WTC11 (cell line): ENCODE measurements around the gene BEND4. TPM values are rescaled to one million over a fixed set of nuclear protein-coding genes. Genes with fewer than 3 reads are reported as not detected.

Experiments used
- ATAC-seq: fragments of 200-7000 bp; cut with Tn5 transposase; 2 replicates; pipeline ENCODE4 v1.10.0; 2021; ENCODE audit warnings: mild to moderate bottlenecking, moderate library complexity
- CTCF ChIA-PET: fragments of 300-600 bp; sonication (Branson Sonifier 250); formaldehyde crosslinking; loops from one replicate; lab custom pipeline; 2021; ENCODE audit warnings: antibody characterized with exemption; lab: Charles Lee
- POLR2A ChIA-PET: fragments of 350-600 bp; sonication (Branson Sonifier 250); formaldehyde crosslinking; loops from one replicate; lab custom pipeline; 2021; ENCODE audit warnings: antibody characterized with exemption; lab: Charles Lee
- DNase-seq: peaks from one replicate; pipeline ENCODE4 v3.0.0; 2021; ENCODE audit warnings: low spot score
- H3K27ac Mint-ChIP-seq: 2 replicates; pipeline ENCODE4 v1.8.0; 2021; ENCODE audit warnings: mixed read lengths
- H3K27me3 Mint-ChIP-seq: 2 replicates; pipeline ENCODE4 v1.8.0; 2021; ENCODE audit warnings: low read depth, mild to moderate bottlenecking, moderate library complexity, mixed read lengths
- H3K36me3 Mint-ChIP-seq: 2 replicates; pipeline ENCODE4 v1.8.0; 2021; ENCODE audit warnings: mixed read lengths
- H3K4me1 Mint-ChIP-seq: 2 replicates; pipeline ENCODE4 v1.8.0; 2022; ENCODE audit warnings: mixed read lengths
- H3K4me3 Mint-ChIP-seq: 2 replicates; pipeline ENCODE4 v1.8.0; 2021; ENCODE audit warnings: mild to moderate bottlenecking, moderate library complexity, mixed read lengths
- H3K9me3 Mint-ChIP-seq: 2 replicates; pipeline ENCODE4 v1.8.0; 2021; ENCODE audit warnings: mixed read lengths
- AFF4 ChIP-seq: sonication (generic); formaldehyde crosslinking; IDR thresholded peaks from 2 replicates; pipeline ENCODE4 v1.8.1; 2023; ENCODE audit warnings: mild to moderate bottlenecking, missing genetic modification reagents, borderline replicate concordance
- ESRRA ChIP-seq: sonication (generic); formaldehyde crosslinking; IDR thresholded peaks from 2 replicates; pipeline ENCODE4 v1.8.1; 2022; ENCODE audit warnings: mild to moderate bottlenecking, missing genetic modification reagents, borderline replicate concordance
- FOXP1 ChIP-seq: sonication (generic); formaldehyde crosslinking; IDR thresholded peaks from 2 replicates; pipeline ENCODE4 v1.8.0; 2022; ENCODE audit warnings: missing genetic modification reagents, mild to moderate bottlenecking, moderate library complexity, borderline replicate concordance
- HMGXB4 ChIP-seq: sonication (generic); formaldehyde crosslinking; IDR thresholded peaks from 2 replicates; pipeline ENCODE4 v1.8.1; 2023; ENCODE audit warnings: mild to moderate bottlenecking, moderate library complexity, missing genetic modification reagents
- JAZF1 ChIP-seq: fragments of 250-450 bp; sonication (Bioruptor Pico); IDR thresholded peaks from 2 replicates; pipeline ENCODE4 v1.9.0; 2021; ENCODE audit warnings: moderate library complexity, mild to moderate bottlenecking, inconsistent platforms
- SOX15 ChIP-seq: fragments of 250-450 bp; sonication (Bioruptor Pico); IDR thresholded peaks from 2 replicates; pipeline ENCODE4 v1.9.0; 2021; ENCODE audit warnings: mild to moderate bottlenecking
- TCF7 ChIP-seq: sonication (generic); formaldehyde crosslinking; IDR thresholded peaks from 2 replicates; pipeline ENCODE4 v1.8.0; 2022; ENCODE audit warnings: mild to moderate bottlenecking, low read depth, missing genetic modification reagents, moderate library complexity
- ZBTB21 ChIP-seq: sonication (generic); formaldehyde crosslinking; IDR thresholded peaks from 2 replicates; pipeline ENCODE4 v1.8.1; 2023; ENCODE audit warnings: mild to moderate bottlenecking, missing genetic modification reagents, borderline replicate concordance
- ZNF219 ChIP-seq: sonication (generic); formaldehyde crosslinking; IDR thresholded peaks from 2 replicates; pipeline ENCODE4 v1.8.0; 2023; ENCODE audit warnings: missing genetic modification reagents, mild to moderate bottlenecking, borderline replicate concordance
- ZNF423 ChIP-seq: fragments of 250-450 bp; sonication (Bioruptor Pico); IDR thresholded peaks from 2 replicates; pipeline ENCODE4 v2.1.2; 2022; ENCODE audit warnings: mild to moderate bottlenecking, moderate library complexity
- ZNF671 ChIP-seq: fragments of 250-450 bp; sonication (Bioruptor Pico); IDR thresholded peaks from 2 replicates; pipeline ENCODE4 v1.8.0; 2021; ENCODE audit warnings: mild to moderate bottlenecking
- total RNA-seq: library from RNA; stranded (reverse); gene quantifications from 3 replicates; pipeline ENCODE4 v1.2.3, GENCODE V29; 2021
- TF ChIP-seq, protein P1 (sequence below): fragments of 250-450 bp; sonication (Bioruptor Pico); IDR thresholded peaks from 2 replicates; pipeline ENCODE4 v1.9.0; 2021; ENCODE audit warnings: mild to moderate bottlenecking, borderline replicate concordance
- TF ChIP-seq, protein P2 (sequence below): sonication (generic); formaldehyde crosslinking; IDR thresholded peaks from 2 replicates; pipeline ENCODE4 v1.8.1; 2023; ENCODE audit warnings: mild to moderate bottlenecking, missing genetic modification reagents
- TF ChIP-seq, protein P3 (sequence below): sonication (generic); formaldehyde crosslinking; conservative IDR thresholded peaks from 2 replicates; pipeline ENCODE4 v1.8.1; 2022; ENCODE audit warnings: mild to moderate bottlenecking, missing genetic modification reagents
- TF ChIP-seq, protein P4 (sequence below): sonication (generic); formaldehyde crosslinking; conservative IDR thresholded peaks from 2 replicates; pipeline ENCODE4 v1.8.1; 2023; ENCODE audit warnings: mild to moderate bottlenecking, low read depth, missing genetic modification reagents, moderate library complexity

Gene BEND4
- total RNA-seq, 1 experiment from 2014 or later, result 40.0 TPM

DNA sequence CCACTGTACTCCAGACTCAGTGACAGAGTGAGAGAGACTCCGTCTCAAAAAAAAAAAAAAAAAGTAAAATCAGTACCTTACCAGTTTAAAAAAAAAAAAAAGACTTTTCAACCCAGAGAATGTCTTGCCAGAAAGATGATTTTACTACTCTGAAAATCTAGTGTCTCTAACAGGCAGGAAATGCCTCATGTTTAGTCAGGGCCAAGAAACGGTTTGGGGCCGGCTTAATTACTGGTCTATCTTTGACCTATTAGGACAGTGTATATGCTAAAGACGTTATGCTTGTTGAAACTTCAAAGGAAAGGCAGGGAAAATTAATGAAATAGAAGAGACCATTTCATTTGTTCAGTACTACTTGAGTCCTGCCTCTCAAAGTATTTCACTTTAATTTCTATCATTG, 9.9 kb downstream of the BEND4 start:
- Mint-ChIP-seq H3K4me3 (no peak overlapping the region), H3K36me3 (peaks cover 39% of the 10 kb centered on the region), H3K27me3 (no peaks in the 10 kb centered on the region), H3K4me1 (peaks cover 15% of the 10 kb centered on the region), H3K9me3 (no peaks in the 10 kb centered on the region), H3K27ac (no peak overlapping the region)
- ChIA-PET POLR2A (no interaction called here), CTCF (interaction anchor here (0.8 kb wide), 1 partner anchor 10 kb away, joined by 5 read pairs; the partner anchor contains the start of gene BEND4)
- no peak for DNase-seq
- TF ChIP-seq ZNF671 (CRISPR knock-in tag) (no peak), ZNF423 (CRISPR knock-in tag) (no peak)
- ATAC-seq, result no peak

GRCh38 chr4:42136371-42136770, 16.1 kb downstream of the BEND4 start:
- ATAC-seq, result peak; percentile 55; the same call in 1 of the 2 replicates
- DNase-seq, result no peak
- peaks cover 42% of the 10 kb centered on the region for H3K36me3 Mint-ChIP-seq
- CTCF ChIA-PET, result no interaction called here
- TF ChIP-seq ZNF671 (CRISPR knock-in tag), result no peak
- TF ChIP-seq TCF7 (CRISPR knock-in tag), result no peak
- TF ChIP-seq, protein P1, sequence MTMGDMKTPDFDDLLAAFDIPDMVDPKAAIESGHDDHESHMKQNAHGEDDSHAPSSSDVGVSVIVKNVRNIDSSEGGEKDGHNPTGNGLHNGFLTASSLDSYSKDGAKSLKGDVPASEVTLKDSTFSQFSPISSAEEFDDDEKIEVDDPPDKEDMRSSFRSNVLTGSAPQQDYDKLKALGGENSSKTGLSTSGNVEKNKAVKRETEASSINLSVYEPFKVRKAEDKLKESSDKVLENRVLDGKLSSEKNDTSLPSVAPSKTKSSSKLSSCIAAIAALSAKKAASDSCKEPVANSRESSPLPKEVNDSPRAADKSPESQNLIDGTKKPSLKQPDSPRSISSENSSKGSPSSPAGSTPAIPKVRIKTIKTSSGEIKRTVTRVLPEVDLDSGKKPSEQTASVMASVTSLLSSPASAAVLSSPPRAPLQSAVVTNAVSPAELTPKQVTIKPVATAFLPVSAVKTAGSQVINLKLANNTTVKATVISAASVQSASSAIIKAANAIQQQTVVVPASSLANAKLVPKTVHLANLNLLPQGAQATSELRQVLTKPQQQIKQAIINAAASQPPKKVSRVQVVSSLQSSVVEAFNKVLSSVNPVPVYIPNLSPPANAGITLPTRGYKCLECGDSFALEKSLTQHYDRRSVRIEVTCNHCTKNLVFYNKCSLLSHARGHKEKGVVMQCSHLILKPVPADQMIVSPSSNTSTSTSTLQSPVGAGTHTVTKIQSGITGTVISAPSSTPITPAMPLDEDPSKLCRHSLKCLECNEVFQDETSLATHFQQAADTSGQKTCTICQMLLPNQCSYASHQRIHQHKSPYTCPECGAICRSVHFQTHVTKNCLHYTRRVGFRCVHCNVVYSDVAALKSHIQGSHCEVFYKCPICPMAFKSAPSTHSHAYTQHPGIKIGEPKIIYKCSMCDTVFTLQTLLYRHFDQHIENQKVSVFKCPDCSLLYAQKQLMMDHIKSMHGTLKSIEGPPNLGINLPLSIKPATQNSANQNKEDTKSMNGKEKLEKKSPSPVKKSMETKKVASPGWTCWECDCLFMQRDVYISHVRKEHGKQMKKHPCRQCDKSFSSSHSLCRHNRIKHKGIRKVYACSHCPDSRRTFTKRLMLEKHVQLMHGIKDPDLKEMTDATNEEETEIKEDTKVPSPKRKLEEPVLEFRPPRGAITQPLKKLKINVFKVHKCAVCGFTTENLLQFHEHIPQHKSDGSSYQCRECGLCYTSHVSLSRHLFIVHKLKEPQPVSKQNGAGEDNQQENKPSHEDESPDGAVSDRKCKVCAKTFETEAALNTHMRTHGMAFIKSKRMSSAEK (CRISPR knock-in tag), result no peak
- TF ChIP-seq, protein P2, sequence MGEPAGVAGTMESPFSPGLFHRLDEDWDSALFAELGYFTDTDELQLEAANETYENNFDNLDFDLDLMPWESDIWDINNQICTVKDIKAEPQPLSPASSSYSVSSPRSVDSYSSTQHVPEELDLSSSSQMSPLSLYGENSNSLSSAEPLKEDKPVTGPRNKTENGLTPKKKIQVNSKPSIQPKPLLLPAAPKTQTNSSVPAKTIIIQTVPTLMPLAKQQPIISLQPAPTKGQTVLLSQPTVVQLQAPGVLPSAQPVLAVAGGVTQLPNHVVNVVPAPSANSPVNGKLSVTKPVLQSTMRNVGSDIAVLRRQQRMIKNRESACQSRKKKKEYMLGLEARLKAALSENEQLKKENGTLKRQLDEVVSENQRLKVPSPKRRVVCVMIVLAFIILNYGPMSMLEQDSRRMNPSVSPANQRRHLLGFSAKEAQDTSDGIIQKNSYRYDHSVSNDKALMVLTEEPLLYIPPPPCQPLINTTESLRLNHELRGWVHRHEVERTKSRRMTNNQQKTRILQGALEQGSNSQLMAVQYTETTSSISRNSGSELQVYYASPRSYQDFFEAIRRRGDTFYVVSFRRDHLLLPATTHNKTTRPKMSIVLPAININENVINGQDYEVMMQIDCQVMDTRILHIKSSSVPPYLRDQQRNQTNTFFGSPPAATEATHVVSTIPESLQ (CRISPR knock-in tag), result no peak
- TF ChIP-seq ZNF219 (CRISPR knock-in tag), result no peak
- TF ChIP-seq, protein P3, sequence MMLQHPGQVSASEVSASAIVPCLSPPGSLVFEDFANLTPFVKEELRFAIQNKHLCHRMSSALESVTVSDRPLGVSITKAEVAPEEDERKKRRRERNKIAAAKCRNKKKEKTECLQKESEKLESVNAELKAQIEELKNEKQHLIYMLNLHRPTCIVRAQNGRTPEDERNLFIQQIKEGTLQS, result no peak
- TF ChIP-seq, all 79 proteins: peak for 0
- peak overlapping the region; percentile 77 for H3K27ac Mint-ChIP-seq
- POLR2A ChIA-PET, result no interaction called here
- no peaks in the 10 kb centered on the region; the same call in 1 of the 2 replicates for H3K9me3 Mint-ChIP-seq
- H3K4me1 Mint-ChIP-seq, result peaks cover 42% of the 10 kb centered on the region
- no peaks in the 10 kb centered on the region for H3K27me3 Mint-ChIP-seq
- H3K4me3 Mint-ChIP-seq, result no peak overlapping the region

DNA sequence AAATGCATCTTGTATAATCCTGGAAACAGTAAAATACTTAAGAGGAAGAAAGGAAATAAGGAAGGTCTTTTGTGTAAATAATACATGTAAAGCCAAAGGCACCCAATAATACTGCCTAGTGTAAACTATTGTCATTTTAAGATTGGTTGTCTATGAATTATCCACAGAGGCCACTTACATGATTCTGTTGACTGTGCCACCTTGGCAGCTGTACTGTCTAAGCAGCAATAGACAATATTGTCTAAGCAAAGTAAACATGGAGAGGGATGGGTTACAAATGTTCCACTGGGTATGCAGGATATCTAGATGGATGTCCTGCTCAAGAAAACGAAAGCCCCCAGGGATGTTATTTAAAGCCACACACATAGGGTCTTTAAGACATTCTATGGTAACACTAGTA, 19.4 kb downstream of the BEND4 start:
- Mint-ChIP-seq H3K27me3 (no peaks in the 10 kb centered on the region), H3K4me1 (peaks cover 42% of the 10 kb centered on the region), H3K9me3 (peaks cover 14% of the 10 kb centered on the region), H3K4me3 (no peak overlapping the region), H3K36me3 (peaks cover 47% of the 10 kb centered on the region), H3K27ac (no peak overlapping the region)
- CTCF ChIA-PET, result no interaction called here
- DNase-seq (no peak), ATAC-seq (no peak)
- POLR2A ChIA-PET, result no interaction called here
- TF ChIP-seq ESRRA (CRISPR knock-in tag) (no peak), ZBTB21 (CRISPR knock-in tag) (no peak), AFF4 (CRISPR knock-in tag) (no peak), JAZF1 (CRISPR knock-in tag) (no peak), HMGXB4 (no peak), SOX15 (no peak), FOXP1 (CRISPR knock-in tag) (no peak)
- TF ChIP-seq, protein P4, sequence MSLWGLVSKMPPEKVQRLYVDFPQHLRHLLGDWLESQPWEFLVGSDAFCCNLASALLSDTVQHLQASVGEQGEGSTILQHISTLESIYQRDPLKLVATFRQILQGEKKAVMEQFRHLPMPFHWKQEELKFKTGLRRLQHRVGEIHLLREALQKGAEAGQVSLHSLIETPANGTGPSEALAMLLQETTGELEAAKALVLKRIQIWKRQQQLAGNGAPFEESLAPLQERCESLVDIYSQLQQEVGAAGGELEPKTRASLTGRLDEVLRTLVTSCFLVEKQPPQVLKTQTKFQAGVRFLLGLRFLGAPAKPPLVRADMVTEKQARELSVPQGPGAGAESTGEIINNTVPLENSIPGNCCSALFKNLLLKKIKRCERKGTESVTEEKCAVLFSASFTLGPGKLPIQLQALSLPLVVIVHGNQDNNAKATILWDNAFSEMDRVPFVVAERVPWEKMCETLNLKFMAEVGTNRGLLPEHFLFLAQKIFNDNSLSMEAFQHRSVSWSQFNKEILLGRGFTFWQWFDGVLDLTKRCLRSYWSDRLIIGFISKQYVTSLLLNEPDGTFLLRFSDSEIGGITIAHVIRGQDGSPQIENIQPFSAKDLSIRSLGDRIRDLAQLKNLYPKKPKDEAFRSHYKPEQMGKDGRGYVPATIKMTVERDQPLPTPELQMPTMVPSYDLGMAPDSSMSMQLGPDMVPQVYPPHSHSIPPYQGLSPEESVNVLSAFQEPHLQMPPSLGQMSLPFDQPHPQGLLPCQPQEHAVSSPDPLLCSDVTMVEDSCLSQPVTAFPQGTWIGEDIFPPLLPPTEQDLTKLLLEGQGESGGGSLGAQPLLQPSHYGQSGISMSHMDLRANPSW (CRISPR knock-in tag), result no peak
